HepG2 (cell line): ENCODE data around the gene MYO18B. TPM values are rescaled to one million over a fixed set of nuclear protein-coding genes. Genes with fewer than 3 reads are reported as not detected.

Experiments used
- ADNP ChIP-seq: sonication (generic); formaldehyde crosslinking; IDR thresholded peaks from 2 replicates; pipeline ENCODE4 v1.4.0; 2020; ENCODE audit warnings: missing genetic modification reagents
- ATF7 ChIP-seq, 2 experiments: fragments of 450-650 bp in 1 of 2; sonication (generic) in 1 of 2; formaldehyde crosslinking in 1 of 2; IDR thresholded peaks; 2 replicates each; pipeline versions ENCODE4 v1.4.0 to v1.6.1; 2016 to 2020; ENCODE audit warnings: antibody characterized with exemption in 1 of 2, mild to moderate bottlenecking in 1 of 2, missing genetic modification reagents in 1 of 2
- GFI1 ChIP-seq: sonication (generic); formaldehyde crosslinking; IDR thresholded peaks from 2 replicates; pipeline ENCODE4 v1.5.0; 2020; ENCODE audit warnings: missing genetic modification reagents, mild to moderate bottlenecking, borderline replicate concordance
- HOXA7 ChIP-seq: sonication (generic); formaldehyde crosslinking; IDR thresholded peaks from 2 replicates; pipeline ENCODE4 v1.8.1; 2022; ENCODE audit warnings: mild to moderate bottlenecking, missing genetic modification reagents, moderate library complexity
- KLF9 ChIP-seq: IDR thresholded peaks from 2 replicates; pipeline ENCODE4 v1.6.1; 2016; ENCODE audit warnings: low read depth
- PHB2 ChIP-seq: fragments of 450-650 bp; IDR thresholded peaks from 2 replicates; pipeline ENCODE4 v1.6.1; 2018; ENCODE audit not compliant: partially characterized antibody
- RAD21 ChIP-seq: fragments of 450-650 bp; formaldehyde crosslinking; IDR thresholded peaks from 2 replicates; pipeline ENCODE4 v1.5.0; 2020; ENCODE audit warnings: mild to moderate bottlenecking
- RXRB ChIP-seq: IDR thresholded peaks from 2 replicates; pipeline ENCODE4 v1.6.1; 2016; ENCODE audit warnings: borderline replicate concordance, missing genetic modification reagents, missing compliant biosample characterization
- SMARCC2 ChIP-seq: fragments of 450-650 bp; IDR thresholded peaks from 2 replicates; pipeline ENCODE4 v1.6.1; 2017; ENCODE audit warnings: antibody characterized with exemption, mild to moderate bottlenecking
- ZNF264 ChIP-seq: sonication (generic); formaldehyde crosslinking; IDR thresholded peaks from 2 replicates; pipeline ENCODE4 v1.4.0; 2020; ENCODE audit warnings: missing genetic modification reagents
- ZNF577 ChIP-seq: sonication (generic); formaldehyde crosslinking; IDR thresholded peaks from 2 replicates; pipeline ENCODE4 v1.4.0; 2020; ENCODE audit warnings: mild to moderate bottlenecking, low read depth, missing genetic modification reagents, borderline replicate concordance
- ZNF609 ChIP-seq: sonication (generic); formaldehyde crosslinking; IDR thresholded peaks from 2 replicates; pipeline ENCODE4 v1.4.0; 2020; ENCODE audit warnings: mild to moderate bottlenecking, missing genetic modification reagents, borderline replicate concordance
- ZNF674 ChIP-seq: sonication (generic); formaldehyde crosslinking; IDR thresholded peaks from 2 replicates; pipeline ENCODE4 v1.5.0; 2020; ENCODE audit warnings: low read depth, mild to moderate bottlenecking, missing genetic modification reagents
- ZNF678 ChIP-seq: sonication (generic); formaldehyde crosslinking; IDR thresholded peaks from 2 replicates; pipeline ENCODE4 v1.4.0; 2020; ENCODE audit warnings: mild to moderate bottlenecking, missing genetic modification reagents
- ZNF780A ChIP-seq: sonication (generic); formaldehyde crosslinking; IDR thresholded peaks from 2 replicates; pipeline ENCODE4 v1.8.0; 2022; ENCODE audit warnings: mild to moderate bottlenecking, missing genetic modification reagents, moderate library complexity
- polyA plus RNA-seq, 8 experiments: library from polyadenylated mRNA; depleted of rRNA in 3 of 8; stranded (reverse) in 7 of 8; unstranded in 1 of 8; fragments of >200 nt; fragmentation: Illumina TruSeq in 4 of 8; extraction: Trizol in 4 of 8; gene quantifications; 2 replicates each; pipeline versions ENCODE4 v1.2.1 to v1.2.3, GENCODE V29; 2011 to 2016; ENCODE audit warnings: low read depth in 4 of 8, missing spikeins in 1 of 8, mixed read lengths in 1 of 8; ENCODE audit not compliant: insufficient read depth in 1 of 8
- total RNA-seq, 5 experiments: library from RNA; depleted of rRNA; stranded (reverse); fragments of >200 nt; fragmentation: Illumina TruSeq; extraction: Trizol; gene quantifications; 2 replicates each; pipeline ENCODE4 v1.2.3, GENCODE V29; 2016; ENCODE audit warnings: low read depth in 1 of 5
- TF ChIP-seq, protein P1 (sequence below): sonication (generic); formaldehyde crosslinking; IDR thresholded peaks from 2 replicates; pipeline ENCODE4 v1.5.1; 2020; ENCODE audit warnings: missing genetic modification reagents, mild to moderate bottlenecking, borderline replicate concordance
- TF ChIP-seq, protein P2 (sequence below): sonication (generic); formaldehyde crosslinking; IDR thresholded peaks from 2 replicates; pipeline ENCODE4 v1.4.0; 2020; ENCODE audit warnings: missing genetic modification reagents, borderline replicate concordance
- TF ChIP-seq, protein P3 (sequence below): sonication (generic); formaldehyde crosslinking; IDR thresholded peaks from 2 replicates; pipeline ENCODE4 v1.4.0; 2020; ENCODE audit warnings: missing genetic modification reagents

MYO18B gene
- total and polyA plus RNA-seq, 2 of the 13 experiments (the other 11 are each of a cell fraction or from before 2014, with no cell fraction given): 0.01 TPM; not detected in 1

DNA sequence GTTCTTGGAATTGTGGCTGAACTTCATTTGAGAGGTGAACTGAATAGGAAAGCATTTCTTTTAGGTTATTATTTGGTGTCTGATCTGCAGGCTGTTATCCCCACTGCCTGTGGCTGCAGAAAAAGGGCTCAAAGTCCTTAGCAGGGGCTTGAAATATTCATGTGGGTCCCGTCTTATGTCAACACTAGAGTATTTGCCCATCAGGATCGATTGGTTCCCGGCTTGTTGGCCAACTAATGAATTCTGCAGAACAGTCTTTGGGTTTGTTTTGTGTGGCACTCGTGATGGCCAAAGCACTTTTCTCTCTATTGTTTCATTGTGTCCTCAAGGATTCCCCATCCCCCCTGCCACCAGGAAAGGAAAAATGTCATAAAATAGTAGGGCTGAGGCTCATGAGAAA is 211.9 kb downstream of the MYO18B start (continued):
- TF ChIP-seq, protein P1, sequence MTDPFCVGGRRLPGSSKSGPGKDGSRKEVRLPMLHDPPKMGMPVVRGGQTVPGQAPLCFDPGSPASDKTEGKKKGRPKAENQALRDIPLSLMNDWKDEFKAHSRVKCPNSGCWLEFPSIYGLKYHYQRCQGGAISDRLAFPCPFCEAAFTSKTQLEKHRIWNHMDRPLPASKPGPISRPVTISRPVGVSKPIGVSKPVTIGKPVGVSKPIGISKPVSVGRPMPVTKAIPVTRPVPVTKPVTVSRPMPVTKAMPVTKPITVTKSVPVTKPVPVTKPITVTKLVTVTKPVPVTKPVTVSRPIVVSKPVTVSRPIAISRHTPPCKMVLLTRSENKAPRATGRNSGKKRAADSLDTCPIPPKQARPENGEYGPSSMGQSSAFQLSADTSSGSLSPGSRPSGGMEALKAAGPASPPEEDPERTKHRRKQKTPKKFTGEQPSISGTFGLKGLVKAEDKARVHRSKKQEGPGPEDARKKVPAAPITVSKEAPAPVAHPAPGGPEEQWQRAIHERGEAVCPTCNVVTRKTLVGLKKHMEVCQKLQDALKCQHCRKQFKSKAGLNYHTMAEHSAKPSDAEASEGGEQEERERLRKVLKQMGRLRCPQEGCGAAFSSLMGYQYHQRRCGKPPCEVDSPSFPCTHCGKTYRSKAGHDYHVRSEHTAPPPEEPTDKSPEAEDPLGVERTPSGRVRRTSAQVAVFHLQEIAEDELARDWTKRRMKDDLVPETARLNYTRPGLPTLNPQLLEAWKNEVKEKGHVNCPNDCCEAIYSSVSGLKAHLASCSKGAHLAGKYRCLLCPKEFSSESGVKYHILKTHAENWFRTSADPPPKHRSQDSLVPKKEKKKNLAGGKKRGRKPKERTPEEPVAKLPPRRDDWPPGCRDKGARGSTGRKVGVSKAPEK (CRISPR knock-in tag): no peak
- TF ChIP-seq HOXA7 (CRISPR knock-in tag) (no peak), RXRB (CRISPR knock-in tag) (peak; percentile 64), ATF7 (IDR thresholded peaks at IDR 0.05) (no peak), ATF7 (CRISPR knock-in tag; IDR thresholded peaks at IDR 0.05) (no peak), PHB2 (no peak), ZNF674 (CRISPR knock-in tag) (no peak), SMARCC2 (0 out of 2 replicates have a peak, but pooled peaks have one; percentile 36), ZNF264 (CRISPR knock-in tag) (peak; percentile 63; the same call in 1 of the 2 replicates), ZNF609 (peak; percentile 87), ZNF577 (CRISPR knock-in tag) (no peak), KLF9 (CRISPR knock-in tag) (no peak), GFI1 (CRISPR knock-in tag) (no peak), ZNF780A (CRISPR knock-in tag) (no peak), RAD21 (CRISPR knock-in tag) (0 out of 2 replicates have a peak, but pooled peaks have one; percentile 30), ZNF678 (no peak), ADNP (CRISPR knock-in tag) (no peak)
- TF ChIP-seq, protein P2, sequence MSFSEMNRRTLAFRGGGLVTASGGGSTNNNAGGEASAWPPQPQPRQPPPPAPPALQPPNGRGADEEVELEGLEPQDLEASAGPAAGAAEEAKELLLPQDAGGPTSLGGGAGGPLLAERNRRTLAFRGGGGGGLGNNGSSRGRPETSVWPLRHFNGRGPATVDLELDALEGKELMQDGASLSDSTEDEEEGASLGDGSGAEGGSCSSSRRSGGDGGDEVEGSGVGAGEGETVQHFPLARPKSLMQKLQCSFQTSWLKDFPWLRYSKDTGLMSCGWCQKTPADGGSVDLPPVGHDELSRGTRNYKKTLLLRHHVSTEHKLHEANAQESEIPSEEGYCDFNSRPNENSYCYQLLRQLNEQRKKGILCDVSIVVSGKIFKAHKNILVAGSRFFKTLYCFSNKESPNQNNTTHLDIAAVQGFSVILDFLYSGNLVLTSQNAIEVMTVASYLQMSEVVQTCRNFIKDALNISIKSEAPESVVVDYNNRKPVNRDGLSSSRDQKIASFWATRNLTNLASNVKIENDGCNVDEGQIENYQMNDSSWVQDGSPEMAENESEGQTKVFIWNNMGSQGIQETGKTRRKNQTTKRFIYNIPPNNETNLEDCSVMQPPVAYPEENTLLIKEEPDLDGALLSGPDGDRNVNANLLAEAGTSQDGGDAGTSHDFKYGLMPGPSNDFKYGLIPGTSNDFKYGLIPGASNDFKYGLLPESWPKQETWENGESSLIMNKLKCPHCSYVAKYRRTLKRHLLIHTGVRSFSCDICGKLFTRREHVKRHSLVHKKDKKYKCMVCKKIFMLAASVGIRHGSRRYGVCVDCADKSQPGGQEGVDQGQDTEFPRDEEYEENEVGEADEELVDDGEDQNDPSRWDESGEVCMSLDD (CRISPR knock-in tag): no peak
- TF ChIP-seq, protein P3, sequence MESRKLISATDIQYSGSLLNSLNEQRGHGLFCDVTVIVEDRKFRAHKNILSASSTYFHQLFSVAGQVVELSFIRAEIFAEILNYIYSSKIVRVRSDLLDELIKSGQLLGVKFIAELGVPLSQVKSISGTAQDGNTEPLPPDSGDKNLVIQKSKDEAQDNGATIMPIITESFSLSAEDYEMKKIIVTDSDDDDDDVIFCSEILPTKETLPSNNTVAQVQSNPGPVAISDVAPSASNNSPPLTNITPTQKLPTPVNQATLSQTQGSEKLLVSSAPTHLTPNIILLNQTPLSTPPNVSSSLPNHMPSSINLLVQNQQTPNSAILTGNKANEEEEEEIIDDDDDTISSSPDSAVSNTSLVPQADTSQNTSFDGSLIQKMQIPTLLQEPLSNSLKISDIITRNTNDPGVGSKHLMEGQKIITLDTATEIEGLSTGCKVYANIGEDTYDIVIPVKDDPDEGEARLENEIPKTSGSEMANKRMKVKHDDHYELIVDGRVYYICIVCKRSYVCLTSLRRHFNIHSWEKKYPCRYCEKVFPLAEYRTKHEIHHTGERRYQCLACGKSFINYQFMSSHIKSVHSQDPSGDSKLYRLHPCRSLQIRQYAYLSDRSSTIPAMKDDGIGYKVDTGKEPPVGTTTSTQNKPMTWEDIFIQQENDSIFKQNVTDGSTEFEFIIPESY (CRISPR knock-in tag): no peak
